Stimulated activated naive CD8-positive, alpha-beta T cell treated with anti-CD3 and anti-CD28 coated beads, Interleukin-15, Interleukin-2, amounts not matched to agents 100 ng/mL and 50 ng/mL, for 24 hours (primary cell): ENCODE measurements around the gene ZFAND4.
A peak's percentile ranks its signal among the peaks of the same experiment; 100 is the strongest.
"Not testable (repeated sequence)": the region's sequence is repeated elsewhere in the genome, so short reads cannot be mapped to it uniquely, and the experiment has no call there.

ENCODE experiments used
- H3K27ac Mint-ChIP-seq: one replicate; pipeline ENCODE4 v1.8.0; 2021; ENCODE audit warnings: mild to moderate bottlenecking, mixed read lengths
- H3K27me3 Mint-ChIP-seq: one replicate; pipeline ENCODE4 v1.8.0; 2021; ENCODE audit warnings: mixed read lengths
- H3K36me3 Mint-ChIP-seq: one replicate; pipeline ENCODE4 v1.8.0; 2021; ENCODE audit warnings: low read depth, mixed read lengths
- H3K4me1 Mint-ChIP-seq: one replicate; pipeline ENCODE4 v1.8.0; 2021; ENCODE audit warnings: low read depth, mixed read lengths
- H3K4me3 Mint-ChIP-seq: one replicate; pipeline ENCODE4 v1.8.0; 2021; ENCODE audit warnings: mild to moderate bottlenecking, mixed read lengths
- H3K9me3 Mint-ChIP-seq: one replicate; pipeline ENCODE4 v1.8.0; 2021; ENCODE audit warnings: mixed read lengths

Gene ZFAND4

GRCh38 chr10:45602836-45603235, 69.7 kb downstream of the ZFAND4 start:
- no peak overlapping the region for H3K27ac Mint-ChIP-seq
- peaks cover 7% of the 10 kb centered on the region for H3K9me3 Mint-ChIP-seq
- no peak overlapping the region for H3K4me3 Mint-ChIP-seq
- H3K36me3 Mint-ChIP-seq, result no peaks in the 10 kb centered on the region
- H3K4me1 Mint-ChIP-seq, result no peaks in the 10 kb centered on the region
- H3K27me3 Mint-ChIP-seq, result peaks cover 20% of the 10 kb centered on the region

GRCh38 chr10:45602082-45602730, 70.4 kb downstream of the ZFAND4 start:
- H3K27ac Mint-ChIP-seq, result no peak overlapping the region
- no peaks in the 10 kb centered on the region for H3K4me1 Mint-ChIP-seq
- no peaks in the 10 kb centered on the region for H3K36me3 Mint-ChIP-seq
- H3K27me3 Mint-ChIP-seq, result peaks cover 20% of the 10 kb centered on the region
- H3K4me3 Mint-ChIP-seq, result peak overlapping the region; percentile 6
- H3K9me3 Mint-ChIP-seq, result peaks cover 7% of the 10 kb centered on the region

GRCh38 chr10:45601254-45601930, 71.2 kb downstream of the ZFAND4 start:
- H3K27me3 Mint-ChIP-seq, result peaks cover 20% of the 10 kb centered on the region
- H3K9me3 Mint-ChIP-seq, H3K4me1 Mint-ChIP-seq, H3K27ac Mint-ChIP-seq, H3K36me3 Mint-ChIP-seq: not testable (repeated sequence)
- H3K4me3 Mint-ChIP-seq, result peak overlapping the region; percentile 6

GRCh38 chr10:45600337-45601253, 72.0 kb downstream of the ZFAND4 start:
- not testable (repeated sequence) for H3K36me3 Mint-ChIP-seq, H3K9me3 Mint-ChIP-seq, H3K4me1 Mint-ChIP-seq, H3K27ac Mint-ChIP-seq
- Mint-ChIP-seq H3K4me3 (peak overlapping the region; percentile 27), H3K27me3 (peaks cover 20% of the 10 kb centered on the region)

- H3K36me3 Mint-ChIP-seq, result no peaks in the 10 kb centered on the region
- no peak overlapping the region for H3K4me3 Mint-ChIP-seq
- peaks cover 12% of the 10 kb centered on the region for H3K4me1 Mint-ChIP-seq
- H3K27ac Mint-ChIP-seq, result no peak overlapping the region
- H3K27me3 Mint-ChIP-seq, result peaks cover 20% of the 10 kb centered on the region
- H3K9me3 Mint-ChIP-seq, result peaks cover 7% of the 10 kb centered on the region
Observed at GRCh38 chr10:45599646-45600045, 72.9 kb downstream of the ZFAND4 start.

GRCh38 chr10:45599021-45599603, 73.5 kb downstream of the ZFAND4 start:
- Mint-ChIP-seq H3K4me1 (peaks cover 13% of the 10 kb centered on the region), H3K36me3 (no peaks in the 10 kb centered on the region), H3K27ac (no peak overlapping the region), H3K9me3 (peaks cover 7% of the 10 kb centered on the region), H3K4me3 (no peak overlapping the region), H3K27me3 (peaks cover 20% of the 10 kb centered on the region)

- Mint-ChIP-seq H3K4me3 (no peak overlapping the region), H3K9me3 (peaks cover 7% of the 10 kb centered on the region), H3K27ac (no peak overlapping the region), H3K27me3 (peaks cover 15% of the 10 kb centered on the region), H3K36me3 (no peaks in the 10 kb centered on the region), H3K4me1 (peaks cover 39% of the 10 kb centered on the region)
Observed at GRCh38 chr10:45596526-45596925, 76.0 kb downstream of the ZFAND4 start.

GRCh38 chr10:45594276-45595157, 78.1 kb downstream of the ZFAND4 start:
- Mint-ChIP-seq H3K4me3 (peak overlapping the region; percentile 91), H3K9me3 (peaks cover 4% of the 10 kb centered on the region), H3K36me3 (peaks cover 15% of the 10 kb centered on the region), H3K27me3 (peaks cover 4% of the 10 kb centered on the region), H3K27ac (peak overlapping the region; percentile 83), H3K4me1 (peaks cover 46% of the 10 kb centered on the region)

GRCh38 chr10:45593938-45594275, 78.7 kb downstream of the ZFAND4 start:
- Mint-ChIP-seq H3K27ac (peak overlapping the region; percentile 83), H3K36me3 (peaks cover 19% of the 10 kb centered on the region), H3K4me1 (peaks cover 46% of the 10 kb centered on the region), H3K27me3 (no peaks in the 10 kb centered on the region), H3K4me3 (peak overlapping the region; percentile 91), H3K9me3 (no peaks in the 10 kb centered on the region)

- Mint-ChIP-seq H3K4me3 (peak overlapping the region; percentile 91), H3K27me3 (no peaks in the 10 kb centered on the region), H3K4me1 (peaks cover 46% of the 10 kb centered on the region), H3K9me3 (no peaks in the 10 kb centered on the region), H3K27ac (no peak overlapping the region), H3K36me3 (peaks cover 19% of the 10 kb centered on the region)
Observed at GRCh38 chr10:45592926-45593325, 79.6 kb downstream of the ZFAND4 start.

GRCh38 chr10:45592432-45592831, 80.1 kb downstream of the ZFAND4 start:
- Mint-ChIP-seq H3K36me3 (peaks cover 23% of the 10 kb centered on the region), H3K4me3 (peak overlapping the region; percentile 91), H3K27me3 (no peaks in the 10 kb centered on the region), H3K27ac (no peak overlapping the region), H3K4me1 (peaks cover 46% of the 10 kb centered on the region), H3K9me3 (no peaks in the 10 kb centered on the region)

GRCh38 chr10:45591280-45591679, 81.3 kb downstream of the ZFAND4 start:
- Mint-ChIP-seq H3K4me1 (peaks cover 46% of the 10 kb centered on the region), H3K27ac (no peak overlapping the region), H3K4me3 (no peak overlapping the region), H3K9me3 (peaks cover 4% of the 10 kb centered on the region), H3K36me3 (peaks cover 25% of the 10 kb centered on the region), H3K27me3 (no peaks in the 10 kb centered on the region)

- no peaks in the 10 kb centered on the region for H3K27me3 Mint-ChIP-seq
- peaks cover 39% of the 10 kb centered on the region for H3K4me1 Mint-ChIP-seq
- H3K27ac Mint-ChIP-seq, result no peak overlapping the region
- no peak overlapping the region for H3K4me3 Mint-ChIP-seq
- peaks cover 4% of the 10 kb centered on the region for H3K9me3 Mint-ChIP-seq
- H3K36me3 Mint-ChIP-seq, result peaks cover 25% of the 10 kb centered on the region
Observed at GRCh38 chr10:45589868-45590267, 82.7 kb downstream of the ZFAND4 start.

GRCh38 chr10:45589009-45589408, 83.6 kb downstream of the ZFAND4 start:
- H3K4me1 Mint-ChIP-seq, result peaks cover 36% of the 10 kb centered on the region
- H3K36me3 Mint-ChIP-seq, result peaks cover 25% of the 10 kb centered on the region
- peaks cover 4% of the 10 kb centered on the region for H3K9me3 Mint-ChIP-seq
- no peaks in the 10 kb centered on the region for H3K27me3 Mint-ChIP-seq
- no peak overlapping the region for H3K27ac Mint-ChIP-seq
- no peak overlapping the region for H3K4me3 Mint-ChIP-seq
